IPS-20b (cell line): ENCODE results near the gene LYPD3.
"Not testable (repeated sequence)": the region's sequence is repeated elsewhere in the genome, so short reads cannot be mapped to it uniquely, and the experiment has no call there.

ENCODE experiments used
- H3K27ac ChIP-seq: one replicate; pipeline ENCODE4 v1.5.1; 2013; ENCODE audit warnings: low read length
- H3K27me3 ChIP-seq: 2 replicates; pipeline ENCODE4 v1.6.1; 2013; ENCODE audit warnings: mild to moderate bottlenecking, low read length, inconsistent platforms; ENCODE audit not compliant: insufficient read depth
- H3K36me3 ChIP-seq: 2 replicates; pipeline ENCODE4 v1.6.1; 2013; ENCODE audit warnings: low read depth, mild to moderate bottlenecking, inconsistent platforms, low read length, moderate library complexity; ENCODE audit not compliant: insufficient read depth
- H3K4me1 ChIP-seq: 2 replicates; pipeline ENCODE4 v1.6.1; 2013; ENCODE audit warnings: mild to moderate bottlenecking, control low read depth, inconsistent platforms, low read length, moderate library complexity; ENCODE audit not compliant: insufficient read depth
- H3K4me3 ChIP-seq: 2 replicates; pipeline ENCODE4 v1.5.1; 2013; ENCODE audit warnings: mild to moderate bottlenecking, low read length, inconsistent platforms
- H3K9ac ChIP-seq: 2 replicates; pipeline ENCODE4 v1.6.1; 2013; ENCODE audit warnings: low read depth, mild to moderate bottlenecking, inconsistent platforms, low read length, moderate library complexity
- H3K9me3 ChIP-seq: 2 replicates; pipeline ENCODE4 v1.6.1; 2013; ENCODE audit warnings: mild to moderate bottlenecking, low read depth, low read length, inconsistent platforms; ENCODE audit not compliant: insufficient read depth

LYPD3 gene

GRCh38 chr19:43465468-43466120, at the start of gene LYPD3:
TSS of gene LYPD3 (minus strand) at chr19:43465608. CDS start at chr19:43465571, 37 bp downstream.
- Histone ChIP-seq H3K9me3 (no peaks in the 10 kb centered on the region), H3K27ac (no peak within 1 kb of the TSS), H3K9ac (0 out of 2 replicates have a peak within 1 kb of the TSS, but pooled peaks have one; percentile 34)

GRCh38 chr19:43512399-43512798, 47.0 kb upstream of the LYPD3 start:
- not testable (repeated sequence) for H3K36me3 ChIP-seq, H3K9ac ChIP-seq, H3K4me3 ChIP-seq, H3K27ac ChIP-seq, H3K9me3 ChIP-seq, H3K27me3 ChIP-seq, H3K4me1 ChIP-seq

More at GRCh38 chr19:43465468-43466120, at the start of gene LYPD3:
- Histone ChIP-seq H3K36me3 (no peaks in the 10 kb centered on the region), H3K27me3 (peaks cover 39% of the 10 kb centered on the region), H3K4me3 (peak within 1 kb of the TSS; percentile 93), H3K4me1 (no peaks in the 10 kb centered on the region)

- H3K27me3 ChIP-seq: no peaks in the 10 kb centered on the region
- H3K4me1 ChIP-seq: no peaks in the 10 kb centered on the region
- H3K36me3 ChIP-seq: no peaks in the 10 kb centered on the region
- no peak overlapping the region for H3K9ac ChIP-seq
- H3K9me3 ChIP-seq: no peaks in the 10 kb centered on the region
- no peak overlapping the region for H3K4me3 ChIP-seq
- no peak overlapping the region for H3K27ac ChIP-seq
Measured at GRCh38 chr19:43511324-43511723, 45.9 kb upstream of the LYPD3 start.

GRCh38 chr19:43510713-43511112, 45.3 kb upstream of the LYPD3 start:
- Histone ChIP-seq H3K4me3 (no peak overlapping the region), H3K27ac (no peak overlapping the region), H3K9ac (no peak overlapping the region), H3K4me1 (no peaks in the 10 kb centered on the region), H3K9me3 (no peaks in the 10 kb centered on the region), H3K27me3 (no peaks in the 10 kb centered on the region), H3K36me3 (no peaks in the 10 kb centered on the region)

- H3K9ac ChIP-seq: no peak overlapping the region
- H3K9me3 ChIP-seq: no peaks in the 10 kb centered on the region
- H3K4me3 ChIP-seq: no peak overlapping the region
- no peaks in the 10 kb centered on the region; the same call in 1 of the 2 replicates for H3K4me1 ChIP-seq
- no peaks in the 10 kb centered on the region for H3K36me3 ChIP-seq
- H3K27ac ChIP-seq: no peak overlapping the region
- peaks cover 21% of the 10 kb centered on the region for H3K27me3 ChIP-seq
Measured at GRCh38 chr19:43507880-43508279, 42.5 kb upstream of the LYPD3 start.

GRCh38 chr19:43506629-43507028, 41.2 kb upstream of the LYPD3 start:
- H3K27ac ChIP-seq: no peak overlapping the region

GRCh38 chr19:43505941-43506340, 40.5 kb upstream of the LYPD3 start:
- Histone ChIP-seq H3K9ac (no peak overlapping the region), H3K9me3 (no peaks in the 10 kb centered on the region), H3K4me3 (no peak overlapping the region), H3K27me3 (peaks cover 38% of the 10 kb centered on the region), H3K4me1 (no peaks in the 10 kb centered on the region; the same call in 1 of the 2 replicates), H3K36me3 (no peaks in the 10 kb centered on the region), H3K27ac (no peak overlapping the region)

More at GRCh38 chr19:43506629-43507028, 41.2 kb upstream of the LYPD3 start:
- no peaks in the 10 kb centered on the region; the same call in 1 of the 2 replicates for H3K4me1 ChIP-seq
- no peaks in the 10 kb centered on the region for H3K9me3 ChIP-seq
- H3K4me3 ChIP-seq: no peak overlapping the region
- no peak overlapping the region for H3K9ac ChIP-seq
- H3K36me3 ChIP-seq: no peaks in the 10 kb centered on the region
- H3K27me3 ChIP-seq: peaks cover 33% of the 10 kb centered on the region

- Histone ChIP-seq H3K9me3 (no peaks in the 10 kb centered on the region), H3K27ac (no peak overlapping the region), H3K36me3 (no peaks in the 10 kb centered on the region), H3K4me1 (no peaks in the 10 kb centered on the region; the same call in 1 of the 2 replicates), H3K27me3 (peaks cover 38% of the 10 kb centered on the region), H3K9ac (peak overlapping the region; percentile 71; the same call in 1 of the 2 replicates), H3K4me3 (peak overlapping the region; percentile 89; the same call in 1 of the 2 replicates)
Measured at GRCh38 chr19:43505186-43505456, 39.7 kb upstream of the LYPD3 start.

- Histone ChIP-seq H3K4me1 (no peaks in the 10 kb centered on the region; the same call in 1 of the 2 replicates), H3K27me3 (peaks cover 38% of the 10 kb centered on the region), H3K9ac (peak within 1 kb of the TSS; percentile 71), H3K36me3 (no peaks in the 10 kb centered on the region), H3K27ac (no peak within 1 kb of the TSS), H3K9me3 (no peaks in the 10 kb centered on the region), H3K4me3 (peak within 1 kb of the TSS; percentile 89)
Measured at GRCh38 chr19:43504426-43505185, 39.2 kb upstream of the LYPD3 start, which contains the start of gene PHLDB3. TSS of gene PHLDB3 (minus strand) at chr19:43504746. CDS start at chr19:43504118, 628 bp downstream.

GRCh38 chr19:43503501-43504425, 38.4 kb upstream of the LYPD3 start:
- Histone ChIP-seq H3K36me3 (no peaks in the 10 kb centered on the region), H3K27me3 (peaks cover 38% of the 10 kb centered on the region), H3K4me3 (peak overlapping the region; percentile 89), H3K4me1 (no peaks in the 10 kb centered on the region; the same call in 1 of the 2 replicates), H3K27ac (no peak overlapping the region), H3K9me3 (no peaks in the 10 kb centered on the region), H3K9ac (peak overlapping the region; percentile 71)

GRCh38 chr19:43502419-43502976, 37.1 kb upstream of the LYPD3 start:
- H3K9ac ChIP-seq: no peak overlapping the region
- no peak overlapping the region for H3K27ac ChIP-seq
- peak overlapping the region; percentile 70; the same call in 1 of the 2 replicates for H3K4me3 ChIP-seq
- peaks cover 38% of the 10 kb centered on the region for H3K27me3 ChIP-seq
- no peaks in the 10 kb centered on the region for H3K36me3 ChIP-seq
- no peaks in the 10 kb centered on the region; the same call in 1 of the 2 replicates for H3K4me1 ChIP-seq
- H3K9me3 ChIP-seq: no peaks in the 10 kb centered on the region
